Erythroblast (primary cell): ENCODE data around the gene ORM1.

ENCODE experiments used
- GATA1 ChIP-seq: IDR thresholded peaks from 2 replicates; pipeline ENCODE4 v1.6.1; 2011; ENCODE audit warnings: low read depth, mild to moderate bottlenecking, control low read depth, low read length, moderate library complexity
- POLR2A ChIP-seq: IDR thresholded peaks from 2 replicates; pipeline ENCODE4 v1.6.1; 2011; ENCODE audit warnings: mild to moderate bottlenecking, low read length

DNA sequence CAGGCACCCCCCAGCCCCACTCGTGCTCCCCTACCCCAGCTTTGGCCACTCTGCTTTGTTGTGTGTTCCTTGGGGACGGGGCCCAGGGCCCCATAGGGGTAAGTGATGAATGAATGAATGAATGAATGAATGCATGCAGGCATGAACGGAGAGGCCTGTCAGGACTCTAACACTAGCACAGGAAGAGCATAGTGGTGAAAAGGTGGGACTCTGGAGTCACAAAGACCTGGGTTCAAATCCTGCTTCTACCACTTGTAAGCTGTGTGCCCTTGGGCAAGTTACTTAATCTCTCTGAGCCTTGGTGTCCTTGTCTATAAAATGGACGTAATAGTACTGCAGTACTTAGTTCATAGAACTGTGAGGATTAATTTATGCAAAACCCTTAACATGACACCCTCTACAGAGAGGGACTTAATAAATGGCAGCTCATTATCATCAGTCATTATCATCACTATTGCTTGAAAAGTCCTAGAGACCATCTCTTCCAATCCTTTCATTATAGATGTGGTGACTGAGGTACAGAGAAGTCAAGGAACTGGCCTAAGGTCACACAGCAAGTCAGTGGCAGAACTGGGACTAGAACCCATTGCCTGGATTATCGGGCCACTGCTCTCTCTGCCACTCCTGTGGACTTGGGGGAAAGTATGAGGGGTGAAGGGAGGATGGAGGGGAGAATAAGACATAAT, 20.0 kb downstream of the ORM1 start:
- no peak for TF ChIP-seq POLR2A
- TF ChIP-seq GATA1, result no peak
